Diencephalon (tissue), 1 donor: ENCODE measurements around the gene PIK3AP1. TPM values are rescaled to one million over a fixed set of nuclear protein-coding genes. Genes with fewer than 3 reads are reported as not detected.

Source experiments
- small RNA-seq: library from RNA; depleted of rRNA; stranded (forward); fragments of <200 nt; gene quantifications from one replicate; pipeline ENCODE3, GENCODE V24; 2014
- total RNA-seq: library from RNA; depleted of rRNA; stranded (reverse); fragments of >200 nt; gene quantifications from one replicate; pipeline ENCODE4 v1.2.3, GENCODE V29; 2014

The PIK3AP1 gene, protein sequence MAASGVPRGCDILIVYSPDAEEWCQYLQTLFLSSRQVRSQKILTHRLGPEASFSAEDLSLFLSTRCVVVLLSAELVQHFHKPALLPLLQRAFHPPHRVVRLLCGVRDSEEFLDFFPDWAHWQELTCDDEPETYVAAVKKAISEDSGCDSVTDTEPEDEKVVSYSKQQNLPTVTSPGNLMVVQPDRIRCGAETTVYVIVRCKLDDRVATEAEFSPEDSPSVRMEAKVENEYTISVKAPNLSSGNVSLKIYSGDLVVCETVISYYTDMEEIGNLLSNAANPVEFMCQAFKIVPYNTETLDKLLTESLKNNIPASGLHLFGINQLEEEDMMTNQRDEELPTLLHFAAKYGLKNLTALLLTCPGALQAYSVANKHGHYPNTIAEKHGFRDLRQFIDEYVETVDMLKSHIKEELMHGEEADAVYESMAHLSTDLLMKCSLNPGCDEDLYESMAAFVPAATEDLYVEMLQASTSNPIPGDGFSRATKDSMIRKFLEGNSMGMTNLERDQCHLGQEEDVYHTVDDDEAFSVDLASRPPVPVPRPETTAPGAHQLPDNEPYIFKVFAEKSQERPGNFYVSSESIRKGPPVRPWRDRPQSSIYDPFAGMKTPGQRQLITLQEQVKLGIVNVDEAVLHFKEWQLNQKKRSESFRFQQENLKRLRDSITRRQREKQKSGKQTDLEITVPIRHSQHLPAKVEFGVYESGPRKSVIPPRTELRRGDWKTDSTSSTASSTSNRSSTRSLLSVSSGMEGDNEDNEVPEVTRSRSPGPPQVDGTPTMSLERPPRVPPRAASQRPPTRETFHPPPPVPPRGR
- total RNA-seq = 9.7 TPM

DNA sequence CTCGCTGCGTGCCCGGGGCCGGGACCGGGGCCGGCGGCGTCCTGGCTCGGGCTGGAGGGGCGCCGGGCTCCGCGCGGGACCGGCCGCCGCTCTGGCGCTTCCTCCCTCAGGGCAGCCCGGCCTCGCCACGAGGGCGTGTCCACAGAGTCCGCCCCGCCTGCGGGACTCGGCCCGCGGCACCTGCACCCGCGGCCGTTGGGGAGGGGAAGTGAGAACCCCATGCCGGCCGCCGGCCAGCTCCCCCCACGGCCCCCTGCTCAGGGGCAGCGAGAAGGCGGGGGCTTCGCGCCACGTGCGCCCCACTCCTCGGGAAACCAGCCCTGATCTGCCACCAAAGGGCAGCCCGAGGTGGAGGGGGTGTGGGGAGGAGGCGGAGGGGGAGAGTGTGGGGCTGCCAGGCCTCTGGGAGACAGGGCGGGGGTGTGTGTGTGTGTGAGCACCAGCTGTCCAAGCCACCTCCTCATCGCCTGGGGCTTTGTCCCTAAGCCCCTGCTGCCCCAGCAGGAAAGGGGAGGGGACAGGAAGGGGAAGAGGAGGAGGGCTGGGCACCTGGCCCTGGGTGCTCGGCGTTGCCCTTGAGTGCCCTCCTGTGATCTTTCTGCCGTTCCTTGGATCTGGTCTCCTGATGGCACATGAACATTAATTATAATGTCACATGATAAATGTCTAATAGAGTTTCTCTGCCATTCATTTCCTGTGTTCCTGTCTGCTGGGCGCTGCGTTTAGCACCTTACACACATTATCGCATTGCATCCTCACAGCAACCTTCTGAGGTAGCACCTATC, at the start of gene PIK3AP1:
Gene PIK3AP1, minus strand, starts transcription at position 93 of the 785 bp plus-strand sequence. CDS start 120 bp downstream, outside the sequence.

DNA sequence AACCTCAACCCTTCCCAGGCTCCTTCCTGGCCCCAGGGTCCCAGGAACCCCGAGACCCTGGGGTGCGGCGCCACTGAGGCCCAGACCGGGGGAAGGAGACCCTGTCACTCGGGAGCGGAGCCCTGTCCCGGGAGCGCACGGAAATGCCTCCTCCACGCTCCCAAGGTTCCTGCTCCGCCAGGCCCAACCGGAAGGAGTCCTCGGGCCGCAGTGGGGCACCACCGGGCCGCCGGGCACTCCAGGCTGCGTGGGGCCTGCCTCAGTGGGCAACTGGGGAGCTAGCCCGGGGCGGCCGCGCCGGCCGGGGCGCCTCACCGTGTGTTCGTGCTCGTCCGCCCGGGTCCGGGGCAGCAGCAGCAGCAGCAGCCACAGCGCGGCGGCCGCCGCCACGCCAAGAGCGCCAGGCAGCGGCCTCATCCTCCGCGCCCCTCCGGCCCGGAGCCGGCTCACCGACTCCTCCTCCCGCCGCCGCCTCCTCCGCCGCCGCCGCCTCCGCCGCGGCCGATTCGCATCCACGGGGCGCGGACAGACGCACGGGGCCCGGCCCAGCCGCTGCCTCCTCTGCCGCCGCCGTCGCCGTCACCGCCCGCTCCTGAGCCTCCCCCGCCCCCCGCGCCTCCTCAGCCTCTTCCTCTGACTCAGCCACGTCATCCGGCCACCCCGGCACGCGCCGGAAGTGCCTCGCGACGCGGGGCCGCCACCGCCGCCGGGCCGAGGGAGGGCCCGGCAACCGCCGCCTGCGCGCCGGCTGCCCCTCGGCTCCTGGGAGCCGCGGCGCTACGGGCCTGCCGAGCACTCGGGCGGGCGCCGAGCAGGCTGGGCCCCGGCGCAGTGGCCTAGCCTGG, 133.7 kb downstream of the PIK3AP1 start, which contains the start of gene TM9SF3:
Gene TM9SF3, minus strand, starts transcription at position 594 of the 845 bp plus-strand sequence. Its CDS starts 177 bp downstream, at position 417.

Small RNAs within 50 kb of the gene (small RNA-seq; reads per million reads assigned to genes)
- gene RNA5SP324 (not detected), gene RNU6-1274P (not detected)

Other genes starting within 250 kb of the PIK3AP1 start
- 2.1 TPM for gene TLL2, start 206.6 kb downstream of the PIK3AP1 start, total RNA-seq
- gene TM9SF3, start 133.5 kb downstream of the PIK3AP1 start, total RNA-seq = 134 TPM
- 70.6 TPM for gene LCOR, start 111.8 kb upstream of the PIK3AP1 start, total RNA-seq